H9 (cell line): Measurements from ENCODE around the gene CLDND1. TPM values are rescaled to one million over a fixed set of nuclear protein-coding genes. Genes with fewer than 3 reads are reported as not detected.

ENCODE experiments used
- DNase-seq: peaks from one replicate; pipeline ENCODE4 v3.0.0-alpha.2; 2017
- H2AFZ ChIP-seq: one replicate; pipeline ENCODE4 v1.6.1; 2013; ENCODE audit warnings: mild to moderate bottlenecking, low read length, control low read depth, moderate library complexity
- H2AK5ac ChIP-seq: 2 replicates; pipeline ENCODE4 v1.6.1; 2013; ENCODE audit warnings: low read length, control low read depth, mixed read lengths; ENCODE audit not compliant: insufficient read length
- H2BK120ac ChIP-seq: one replicate; pipeline ENCODE4 v1.6.1; 2013; ENCODE audit warnings: low read depth, mild to moderate bottlenecking, low read length, control low read depth, inconsistent platforms; ENCODE audit not compliant: poor library complexity, severe bottlenecking
- H2BK12ac ChIP-seq: 2 replicates; pipeline ENCODE4 v1.6.1; 2013; ENCODE audit warnings: low read length, control low read depth, mixed read lengths, low read depth; ENCODE audit not compliant: insufficient read length
- H2BK15ac ChIP-seq: 2 replicates; pipeline ENCODE4 v1.6.1; 2013; ENCODE audit warnings: low read depth, low read length, control low read depth
- H2BK20ac ChIP-seq: one replicate; pipeline ENCODE4 v1.6.1; 2013; ENCODE audit warnings: low read depth, mild to moderate bottlenecking, low read length, control low read depth, inconsistent platforms; ENCODE audit not compliant: poor library complexity, severe bottlenecking
- H2BK5ac ChIP-seq: 2 replicates; pipeline ENCODE4 v1.6.1; 2013; ENCODE audit warnings: low read length, control low read depth, mixed read lengths; ENCODE audit not compliant: insufficient read length
- H3K14ac ChIP-seq: 2 replicates; pipeline ENCODE4 v1.6.1; 2013; ENCODE audit warnings: low read length, control low read depth; ENCODE audit not compliant: insufficient read depth
- H3K18ac ChIP-seq: 2 replicates; pipeline ENCODE4 v1.6.1; 2013; ENCODE audit warnings: low read depth, mild to moderate bottlenecking, mixed read lengths, low read length, control low read depth; ENCODE audit not compliant: insufficient read length
- H3K23ac ChIP-seq: 2 replicates; pipeline ENCODE4 v1.6.1; 2013; ENCODE audit warnings: low read length, control low read depth, mixed read lengths, low read depth; ENCODE audit not compliant: insufficient read length
- H3K23me2 ChIP-seq: 2 replicates; pipeline ENCODE4 v1.6.1; 2013; ENCODE audit warnings: low read depth, mild to moderate bottlenecking, mixed read lengths, low read length, control low read depth; ENCODE audit not compliant: insufficient read length, poor library complexity, severe bottlenecking
- H3K27ac ChIP-seq: 2 replicates; pipeline ENCODE4 v1.5.1; 2013; ENCODE audit warnings: low read length, control low read depth, mixed read lengths, low read depth; ENCODE audit not compliant: insufficient read length
- H3K27me3 ChIP-seq: 2 replicates; pipeline ENCODE4 v1.6.1; 2013; ENCODE audit warnings: low read length, control low read depth, inconsistent platforms; ENCODE audit not compliant: insufficient read depth
- H3K4ac ChIP-seq: 2 replicates; pipeline ENCODE4 v1.6.1; 2013; ENCODE audit warnings: low read depth, mild to moderate bottlenecking, control low read depth, inconsistent platforms, low read length, moderate library complexity
- H3K4me1 ChIP-seq: 2 replicates; pipeline ENCODE4 v1.6.1; 2013; ENCODE audit warnings: low read length, control low read depth, inconsistent platforms; ENCODE audit not compliant: insufficient read depth
- H3K4me2 ChIP-seq: 2 replicates; pipeline ENCODE4 v1.6.1; 2013; ENCODE audit warnings: low read length, control low read depth, mixed read lengths; ENCODE audit not compliant: insufficient read length, insufficient read depth
- H3K56ac ChIP-seq: 2 replicates; pipeline ENCODE4 v1.6.1; 2013; ENCODE audit warnings: low read depth, mild to moderate bottlenecking, mixed read lengths, low read length, control low read depth; ENCODE audit not compliant: insufficient read length
- H3K79me1 ChIP-seq: 2 replicates; pipeline ENCODE4 v1.6.1; 2013; ENCODE audit warnings: low read depth, mild to moderate bottlenecking, moderate library complexity, low read length, control low read depth, inconsistent platforms; ENCODE audit not compliant: insufficient read depth, poor library complexity, severe bottlenecking
- H3K79me2 ChIP-seq: 2 replicates; pipeline ENCODE4 v1.6.1; 2013; ENCODE audit warnings: low read length, control low read depth, inconsistent platforms; ENCODE audit not compliant: insufficient read depth
- H3K9ac ChIP-seq: 2 replicates; pipeline ENCODE4 v1.6.1; 2013; ENCODE audit warnings: low read length, control low read depth, mixed read lengths; ENCODE audit not compliant: insufficient read length; ENCODE audit errors: extremely low read depth
- H3K9me3 ChIP-seq: one replicate; pipeline ENCODE4 v1.6.1; 2013; ENCODE audit warnings: low read depth, low read length, inconsistent platforms; ENCODE audit not compliant: control insufficient read depth
- H3T11ph ChIP-seq: one replicate; pipeline ENCODE4 v1.6.1; 2013; ENCODE audit warnings: mild to moderate bottlenecking, low read length, control low read depth, inconsistent platforms
- H4K20me1 ChIP-seq: one replicate; pipeline ENCODE4 v1.6.1; 2013; ENCODE audit not compliant: control insufficient read depth, insufficient read length, insufficient read depth
- H4K5ac ChIP-seq: 2 replicates; pipeline ENCODE4 v1.6.1; 2013; ENCODE audit warnings: low read depth, mild to moderate bottlenecking, mixed read lengths, low read length, control low read depth; ENCODE audit not compliant: insufficient read length
- H4K8ac ChIP-seq: replicated peaks from 2 replicates; pipeline ENCODE4 v1.6.1; 2013; ENCODE audit warnings: low read length, control low read depth, mixed read lengths, low read depth; ENCODE audit not compliant: insufficient read length
- H4K91ac ChIP-seq: 2 replicates; pipeline ENCODE4 v1.6.1; 2013; ENCODE audit warnings: low read depth, mild to moderate bottlenecking, moderate library complexity, mixed read lengths, low read length, control low read depth; ENCODE audit not compliant: insufficient read length
- H3K27ac Mint-ChIP-seq, 3 experiments: 2 replicates in 2 of 3; 3 replicates in 1 of 3; pipeline ENCODE4 v1.8.0; 2020 to 2021; ENCODE audit warnings: mixed read lengths in 3 of 3, mild to moderate bottlenecking in 1 of 3, moderate library complexity in 1 of 3
- H3K27me3 Mint-ChIP-seq: 2 replicates; pipeline ENCODE4 v1.8.0; 2021; ENCODE audit warnings: low read depth, mild to moderate bottlenecking, moderate library complexity, mixed read lengths
- H3K36me3 Mint-ChIP-seq, 3 experiments: 2 replicates in 2 of 3; 3 replicates in 1 of 3; pipeline ENCODE4 v1.8.0; 2020 to 2021; ENCODE audit warnings: low read depth in 3 of 3, mixed read lengths in 3 of 3; ENCODE audit not compliant: insufficient read depth in 1 of 3
- H3K4me1 Mint-ChIP-seq, 2 experiments: 2 replicates each; pipeline ENCODE4 v1.8.0; 2020; ENCODE audit warnings: mixed read lengths in 2 of 2
- H3K4me3 Mint-ChIP-seq, 2 experiments: 2 replicates in 1 of 2; 3 replicates in 1 of 2; pipeline ENCODE4 v1.8.0; 2020 to 2021; ENCODE audit warnings: mild to moderate bottlenecking in 2 of 2, mixed read lengths in 2 of 2, moderate library complexity in 1 of 2
- H3K9me3 Mint-ChIP-seq, 2 experiments: 2 replicates in 1 of 2; 3 replicates in 1 of 2; pipeline ENCODE4 v1.8.0; 2020; ENCODE audit warnings: mild to moderate bottlenecking in 2 of 2, mixed read lengths in 2 of 2, moderate library complexity in 1 of 2
- CTCF ChIP-seq: fragments of 200-600 bp; sonication (generic); conservative IDR thresholded peaks from 3 replicates; pipeline ENCODE4 v1.8.0; 2021; ENCODE audit warnings: antibody characterized with exemption, mild to moderate bottlenecking
- WGBS: extraction: QIAGEN DNeasy Blood & Tissue Kit; methylation state at CpG from one replicate; pipeline ENCODE4 v1.1.7; 2013; ENCODE audit warnings: missing lambda C conversion rate, low lambda C conversion rate, mixed read lengths; ENCODE audit not compliant: insufficient read length; ENCODE audit errors: extremely low coverage; 5-methylcytosine and 5-hydroxymethylcytosine counted together
- total RNA-seq: library from RNA; stranded (reverse); gene quantifications from 2 replicates; pipeline ENCODE4 v1.2.1, GENCODE V29; 2021

The CLDND1 gene
- total RNA-seq, 1 experiment from 2014 or later, result 83.0 TPM

DNA sequence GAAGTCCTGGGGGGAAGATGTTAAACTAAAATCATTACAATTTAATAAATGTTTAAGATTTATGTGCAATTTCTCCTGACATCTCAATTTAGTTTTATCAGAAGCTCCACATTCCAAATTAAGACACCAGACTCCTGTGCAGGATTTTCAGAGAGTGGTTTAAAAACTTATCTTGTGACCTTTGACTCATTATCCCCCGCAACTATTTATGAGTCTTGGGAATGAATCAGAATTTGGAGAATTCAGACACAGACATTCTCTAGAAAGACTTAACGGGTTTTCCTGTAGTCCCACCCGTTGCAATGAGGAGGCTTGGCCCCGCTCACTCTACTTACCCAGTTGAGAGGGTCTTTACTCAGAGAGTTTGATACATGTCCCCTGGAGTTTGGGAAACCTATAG lies 18.2 kb downstream of the CLDND1 start:
- H4K91ac ChIP-seq, result no peak overlapping the region
- no peaks in the 10 kb centered on the region for H3K27me3 ChIP-seq
- H3K23me2 ChIP-seq, result no peaks in the 10 kb centered on the region
- H3K4me1 ChIP-seq, result no peaks in the 10 kb centered on the region
- no peak overlapping the region for H2AFZ ChIP-seq
- TF ChIP-seq CTCF, result no peak
- no peaks in the 10 kb centered on the region for H3K36me3 Mint-ChIP-seq
- no peak overlapping the region for H2BK5ac ChIP-seq
- H3K18ac ChIP-seq, result no peak overlapping the region
- H3K9ac ChIP-seq, result no peak overlapping the region
- no peak overlapping the region for H3K14ac ChIP-seq
- H3K27ac Mint-ChIP-seq, result no peak overlapping the region; a peak in 1 of 7 replicates
- H2BK120ac ChIP-seq, result no peak overlapping the region
- DNase-seq, result no peak
- H4K20me1 ChIP-seq, result no peaks in the 10 kb centered on the region
- no peak overlapping the region for H4K5ac ChIP-seq
- H4K8ac ChIP-seq, result no peak overlapping the region
- no peak overlapping the region for H2AK5ac ChIP-seq
- H3K27ac ChIP-seq, result no peak overlapping the region
- H3K9me3 Mint-ChIP-seq, result peaks cover 0 to 4% of the 10 kb centered on the region in 2 experiments; a peak in 1 of 5 replicates
- H3K27me3 Mint-ChIP-seq, result peaks cover 2% of the 10 kb centered on the region; the same call in 1 of the 2 replicates
- H3K4me1 Mint-ChIP-seq, result no peaks in the 10 kb centered on the region; a peak in 1 of 4 replicates
- no peak overlapping the region for H3K56ac ChIP-seq
- no peak overlapping the region for H3K4me3 Mint-ChIP-seq
- no peak overlapping the region for H2BK15ac ChIP-seq
- no peaks in the 10 kb centered on the region for H3K9me3 ChIP-seq
- no peak overlapping the region for H3K23ac ChIP-seq
- no peaks in the 10 kb centered on the region for H3K79me2 ChIP-seq
- H3K4me2 ChIP-seq, result no peak overlapping the region
- H3K4ac ChIP-seq, result no peak overlapping the region
- H3T11ph ChIP-seq, result no peak overlapping the region
- WGBS, result no CpG with 5 or more reads among the region's 4 CpGs
- no peaks in the 10 kb centered on the region for H3K79me1 ChIP-seq
- H2BK12ac ChIP-seq, result no peak overlapping the region
- H2BK20ac ChIP-seq, result no peak overlapping the region
